Cardiac muscle cell (in vitro differentiated cells and primary cell): Measurements from ENCODE around the gene STRA6. TPM values are rescaled to one million over a fixed set of nuclear protein-coding genes. Genes with fewer than 3 reads are reported as not detected.
"Not testable (repeated sequence)": the region's sequence is repeated elsewhere in the genome, so short reads cannot be mapped to it uniquely, and the experiment has no call there.

Experiments used
- DNase-seq, 2 donors: peaks; one replicate each; pipeline versions ENCODE4 v3.0.0 to v3.0.0-alpha.2; 2010 to 2017; ENCODE audit warnings: low read depth in 1 of 2, low spot score in 1 of 2
- H3K27ac ChIP-seq: fragments of 200-600 bp; sonication (generic); 2 replicates; pipeline ENCODE4 v1.5.1; 2016
- H3K27me3 ChIP-seq: fragments of 200-600 bp; sonication (generic); 2 replicates; pipeline ENCODE4 v1.6.0; 2016; ENCODE audit warnings: control low read depth
- H3K36me3 ChIP-seq: fragments of 200-600 bp; sonication (generic); 2 replicates; pipeline ENCODE4 v1.5.1; 2016; ENCODE audit warnings: control low read depth
- H3K4me1 ChIP-seq: fragments of 200-600 bp; sonication (generic); 2 replicates; pipeline ENCODE4 v1.8.1; 2017; ENCODE audit warnings: low read depth, mild to moderate bottlenecking, mixed run types
- H3K4me3 ChIP-seq: fragments of 200-600 bp; sonication (generic); 2 replicates; pipeline ENCODE4 v1.5.1; 2016; ENCODE audit warnings: mild to moderate bottlenecking
- H3K9me3 ChIP-seq: fragments of 200-600 bp; sonication (generic); 2 replicates; pipeline ENCODE4 v1.5.1; 2017; ENCODE audit warnings: low read depth, mild to moderate bottlenecking, control low read depth
- CTCF ChIP-seq: IDR thresholded peaks from 2 replicates; pipeline ENCODE4 v1.5.1; 2012; ENCODE audit warnings: low read depth, mild to moderate bottlenecking, low read length
- polyA plus RNA-seq: library from polyadenylated mRNA; unstranded; fragments of >200 nt; fragmentation: Nextera tagmentation; extraction: Ambion mirVana; gene quantifications from 2 replicates; pipeline ENCODE4 v1.2.1, GENCODE V29; 2016
- total RNA-seq: library from RNA; depleted of rRNA; stranded (reverse); fragments of >200 nt; gene quantifications from 2 replicates; pipeline ENCODE4 v1.2.3, GENCODE V29; 2016

The STRA6 gene
- total and polyA plus RNA-seq, 2 experiments from 2014 or later = 38.6 to 49.6 TPM

GRCh38 chr15:74170875-74171578, 31.6 kb downstream of the STRA6 start:
- peaks cover 23% of the 10 kb centered on the region for H3K4me1 ChIP-seq
- no peaks in the 10 kb centered on the region for H3K9me3 ChIP-seq
- no peak overlapping the region for H3K27ac ChIP-seq
- no peak for DNase-seq
- TF ChIP-seq CTCF = no peak
- no peak overlapping the region for H3K4me3 ChIP-seq
- H3K36me3 ChIP-seq = no peaks in the 10 kb centered on the region
- H3K27me3 ChIP-seq = no peaks in the 10 kb centered on the region

GRCh38 chr15:74170071-74170844, 32.3 kb downstream of the STRA6 start:
- Histone ChIP-seq H3K4me3 (no peak overlapping the region), H3K27ac (no peak overlapping the region), H3K36me3 (no peaks in the 10 kb centered on the region), H3K9me3 (no peaks in the 10 kb centered on the region), H3K4me1 (peaks cover 22% of the 10 kb centered on the region), H3K27me3 (no peaks in the 10 kb centered on the region)
- DNase-seq = peak in 1 of 2 donors; percentile 21
- TF ChIP-seq CTCF = no peak

GRCh38 chr15:74168711-74169126, 33.9 kb downstream of the STRA6 start:
- no peaks in the 10 kb centered on the region for H3K9me3 ChIP-seq
- no peak overlapping the region for H3K4me3 ChIP-seq
- peak in 1 of 2 donors; percentile 64 for DNase-seq
- H3K4me1 ChIP-seq = peaks cover 19% of the 10 kb centered on the region
- no peaks in the 10 kb centered on the region for H3K27me3 ChIP-seq
- no peaks in the 10 kb centered on the region for H3K36me3 ChIP-seq
- H3K27ac ChIP-seq = peak overlapping the region; percentile 12
- no peak for TF ChIP-seq CTCF

GRCh38 chr15:74167891-74168331, 34.7 kb downstream of the STRA6 start:
- H3K27ac ChIP-seq = no peak overlapping the region
- no peaks in the 10 kb centered on the region for H3K9me3 ChIP-seq
- H3K4me3 ChIP-seq = no peak overlapping the region
- H3K36me3 ChIP-seq = no peaks in the 10 kb centered on the region
- TF ChIP-seq CTCF = no peak
- H3K27me3 ChIP-seq = no peaks in the 10 kb centered on the region
- peaks cover 12% of the 10 kb centered on the region for H3K4me1 ChIP-seq
- DNase-seq = no peak

- no peak overlapping the region for H3K4me3 ChIP-seq
- no peaks in the 10 kb centered on the region for H3K27me3 ChIP-seq
- DNase-seq = no peak
- peaks cover 15% of the 10 kb centered on the region for H3K4me1 ChIP-seq
- H3K36me3 ChIP-seq = no peaks in the 10 kb centered on the region
- no peak overlapping the region for H3K27ac ChIP-seq
- no peak for TF ChIP-seq CTCF
- no peaks in the 10 kb centered on the region for H3K9me3 ChIP-seq
Measured at GRCh38 chr15:74165461-74165860, 37.1 kb downstream of the STRA6 start.

- not testable (repeated sequence) for H3K27ac ChIP-seq, H3K36me3 ChIP-seq, DNase-seq, H3K4me3 ChIP-seq, H3K9me3 ChIP-seq, H3K27me3 ChIP-seq
- peaks cover 28% of the 10 kb centered on the region for H3K4me1 ChIP-seq
Measured at GRCh38 chr15:74162195-74162536, 40.4 kb downstream of the STRA6 start.

GRCh38 chr15:74160390-74160789, 42.2 kb downstream of the STRA6 start:
- H3K9me3 ChIP-seq, H3K36me3 ChIP-seq, H3K27me3 ChIP-seq, DNase-seq, H3K4me3 ChIP-seq, H3K27ac ChIP-seq: not testable (repeated sequence)
- peaks cover 45% of the 10 kb centered on the region for H3K4me1 ChIP-seq
